Skin epidermis (tissue), 12 donors: ENCODE results near the gene TMEM198.

ENCODE experiments used
- H3K27ac ChIP-seq, 21 experiments: fragments of 200-600 bp; sonication (generic) in 11 of 21; one replicate each; pipeline ENCODE4 v1.5.0; 2020; ENCODE audit warnings: mild to moderate bottlenecking in 3 of 21, inconsistent platforms in 2 of 21, moderate library complexity in 2 of 21
- H3K4me3 ChIP-seq, 7 experiments: fragments of 200-600 bp; sonication (generic) in 2 of 7; one replicate each; pipeline ENCODE4 v1.5.0; 2020; ENCODE audit warnings: inconsistent platforms in 2 of 7, mild to moderate bottlenecking in 2 of 7, moderate library complexity in 1 of 7

Gene TMEM198

DNA sequence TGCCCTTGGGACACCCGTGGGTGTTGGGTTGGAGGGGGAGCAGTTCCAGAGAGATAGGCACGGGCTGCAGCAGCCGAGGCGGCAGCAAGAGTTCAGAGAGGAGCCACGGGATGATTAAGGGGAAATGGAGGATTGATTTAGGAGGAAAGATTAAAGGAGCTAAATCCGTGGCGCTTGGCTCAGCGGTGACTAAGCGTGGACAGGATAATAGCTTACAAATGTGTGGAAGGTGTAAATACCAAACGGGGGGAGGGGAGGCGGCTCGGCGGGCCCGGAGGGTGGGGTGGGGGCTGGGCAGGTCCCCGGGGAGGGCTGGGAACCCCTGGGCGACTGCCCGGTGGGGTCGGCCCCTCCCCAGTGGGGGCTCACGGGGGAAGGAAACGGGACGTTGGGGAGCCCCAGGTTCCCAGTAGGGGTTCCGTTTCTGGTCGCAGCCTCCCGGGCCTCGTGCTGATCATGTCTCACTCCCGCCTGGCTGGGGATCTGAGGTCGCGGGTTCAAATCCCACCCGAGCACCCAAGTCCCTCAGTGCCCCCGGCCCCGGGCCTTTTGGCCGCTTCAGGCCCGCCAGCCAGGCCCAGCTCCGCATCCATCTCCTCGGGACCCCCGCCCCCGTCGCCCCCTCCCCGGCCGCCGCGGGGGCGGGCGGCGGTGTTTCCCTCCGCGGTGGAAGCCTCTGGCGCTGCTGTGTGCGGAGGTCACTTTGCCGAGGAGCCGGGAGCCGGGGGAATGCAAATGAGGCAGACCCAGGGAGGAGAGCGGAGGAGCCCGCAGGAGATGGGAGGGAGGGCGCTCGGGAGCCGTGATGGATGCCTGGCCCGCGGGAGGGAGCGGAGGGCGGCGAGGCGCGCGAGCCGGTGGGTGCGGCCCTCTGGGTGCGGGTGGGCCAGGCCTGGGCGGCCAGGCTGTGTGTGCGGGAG is 21.5 kb upstream of the TMEM198 start:
- no peak overlapping the region for H3K4me3 ChIP-seq
- peak overlapping the region in 4 of 21 experiments; percentile 16 to 22 (median 18) for H3K27ac ChIP-seq

DNA sequence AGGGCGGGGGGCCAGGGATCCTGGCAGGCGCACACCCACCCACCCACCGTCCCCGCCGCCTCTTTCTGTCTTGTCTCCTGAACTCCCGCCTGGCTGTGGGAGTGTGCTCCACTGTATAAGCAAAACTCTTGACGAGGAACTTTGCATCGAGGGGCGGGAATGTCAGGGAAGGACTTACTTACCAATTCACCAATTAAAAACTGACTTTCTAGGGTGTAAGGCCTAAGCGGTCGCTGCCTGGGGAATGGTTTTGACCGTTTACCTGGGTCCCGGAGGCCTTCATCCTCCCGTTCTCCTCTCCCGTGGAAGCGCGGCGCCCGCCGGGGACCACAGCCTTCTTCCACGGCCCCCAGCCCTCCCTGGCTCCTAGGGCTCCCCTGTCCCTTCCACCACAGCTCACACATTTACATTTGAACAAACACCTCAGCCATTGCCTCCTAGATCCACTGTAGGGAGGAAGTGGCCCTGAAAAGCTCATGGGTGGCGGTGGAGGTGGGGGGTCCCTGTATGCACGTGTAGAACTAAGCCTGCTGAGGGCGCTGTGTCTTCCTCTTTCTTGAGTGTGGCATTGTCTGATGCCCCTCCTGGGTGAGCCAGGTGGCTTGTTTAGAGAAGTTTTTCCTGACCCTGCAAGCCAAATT is 20.7 kb upstream of the TMEM198 start:
- H3K27ac ChIP-seq: no peak overlapping the region
- no peak overlapping the region for H3K4me3 ChIP-seq

DNA sequence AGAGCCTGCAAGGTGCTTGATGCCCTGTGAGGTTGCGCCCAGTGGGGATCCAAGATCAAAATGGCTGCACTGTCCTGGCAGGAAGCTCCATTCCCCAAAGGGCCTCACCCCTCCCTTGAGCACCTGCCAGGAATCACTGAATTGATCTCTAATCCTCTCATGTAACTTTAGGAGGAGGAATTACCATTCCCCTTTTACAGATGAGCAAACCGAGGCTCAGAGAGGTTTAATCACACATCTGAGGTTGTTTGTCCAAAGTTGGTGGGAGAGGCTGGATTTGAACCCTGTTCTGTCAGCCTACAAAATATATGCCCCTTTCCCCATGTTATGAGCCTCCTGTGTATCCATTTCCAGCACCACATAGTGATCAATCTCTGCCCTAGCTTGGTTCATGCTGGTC is 19.0 kb upstream of the TMEM198 start:
- H3K27ac ChIP-seq: no peak overlapping the region
- no peak overlapping the region for H3K4me3 ChIP-seq

- H3K27ac ChIP-seq: no peak overlapping the region
Measured at GRCh38 chr2:219525533-219526232, 18.1 kb upstream of the TMEM198 start.

GRCh38 chr2:219526320-219527075 is 17.3 kb upstream of the TMEM198 start:
- Histone ChIP-seq H3K27ac (no peak overlapping the region), H3K4me3 (no peak overlapping the region)

More at GRCh38 chr2:219525533-219526232, 18.1 kb upstream of the TMEM198 start:
- H3K4me3 ChIP-seq: no peak overlapping the region

DNA sequence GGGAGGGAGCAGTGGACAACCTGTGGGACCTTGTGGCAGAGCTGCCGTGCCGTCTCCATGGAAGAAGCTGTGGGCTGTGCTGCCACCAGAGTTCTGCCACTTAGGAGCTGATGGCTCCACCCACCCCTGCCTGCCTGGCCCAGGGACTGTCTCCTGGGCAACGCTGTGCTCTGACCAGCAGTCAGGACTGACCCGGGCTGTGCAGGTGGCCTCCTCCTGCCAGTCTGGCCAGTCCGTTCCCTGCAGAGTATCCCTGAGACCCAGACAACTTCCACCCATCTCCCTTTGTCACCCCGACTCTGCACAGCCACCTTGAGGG is 16.8 kb upstream of the TMEM198 start:
- Histone ChIP-seq H3K4me3 (no peak overlapping the region), H3K27ac (no peak overlapping the region)

DNA sequence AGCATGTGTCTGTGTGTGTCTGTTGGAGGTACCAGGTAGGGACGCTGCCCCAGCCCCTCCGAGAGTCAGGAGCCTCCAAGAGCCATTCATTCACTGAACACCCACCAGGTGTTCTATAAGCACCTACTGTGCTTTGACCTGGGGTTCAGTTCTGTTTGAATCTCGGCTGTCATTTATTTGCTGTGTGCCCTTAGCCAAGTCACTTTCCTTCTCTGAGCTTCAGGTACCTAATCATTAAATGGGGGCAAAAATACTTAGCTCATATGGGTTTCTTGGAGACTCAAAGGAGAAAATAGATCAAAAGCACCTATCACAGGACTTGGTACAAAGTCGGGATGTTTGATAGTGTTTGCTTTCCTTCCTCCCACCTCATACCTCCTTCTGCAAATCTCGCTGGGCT is 16.4 kb upstream of the TMEM198 start:
- no peak overlapping the region for H3K27ac ChIP-seq
- H3K4me3 ChIP-seq: no peak overlapping the region

- no peak overlapping the region for H3K4me3 ChIP-seq
- no peak overlapping the region for H3K27ac ChIP-seq
Measured at GRCh38 chr2:219530048-219530963, 13.5 kb upstream of the TMEM198 start.

DNA sequence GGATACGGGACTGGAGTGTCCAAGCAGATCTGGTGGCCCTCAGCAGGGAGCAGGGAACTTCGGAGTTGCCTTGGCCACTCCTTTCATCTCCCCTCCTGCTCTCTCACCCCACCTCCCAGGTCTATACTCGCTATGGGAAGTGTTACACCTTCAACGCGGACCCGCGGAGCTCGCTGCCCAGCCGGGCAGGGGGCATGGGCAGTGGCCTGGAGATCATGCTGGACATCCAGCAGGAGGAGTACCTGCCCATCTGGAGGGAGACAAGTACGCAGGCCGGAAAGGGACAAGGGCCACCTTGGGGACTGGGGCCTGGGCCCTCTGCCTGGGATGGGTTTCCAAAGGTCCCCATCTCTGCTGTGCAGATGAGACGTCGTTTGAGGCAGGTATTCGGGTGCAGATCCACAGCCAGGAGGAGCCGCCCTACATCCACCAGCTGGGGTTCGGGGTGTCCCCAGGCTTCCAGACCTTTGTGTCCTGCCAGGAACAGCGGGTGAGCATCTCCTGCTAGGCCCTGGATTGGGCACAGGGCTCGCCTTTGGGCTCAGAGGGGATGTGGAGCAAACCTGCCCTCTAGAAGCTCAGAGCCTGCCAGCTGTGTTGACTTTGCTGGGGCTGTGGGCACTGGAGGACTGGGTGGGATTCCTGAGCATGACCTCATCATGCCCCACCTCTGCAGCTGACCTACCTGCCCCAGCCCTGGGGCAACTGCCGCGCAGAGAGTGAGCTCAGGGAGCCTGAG is 12.0 kb upstream of the TMEM198 start:
- Histone ChIP-seq H3K4me3 (no peak overlapping the region), H3K27ac (no peak overlapping the region)

DNA sequence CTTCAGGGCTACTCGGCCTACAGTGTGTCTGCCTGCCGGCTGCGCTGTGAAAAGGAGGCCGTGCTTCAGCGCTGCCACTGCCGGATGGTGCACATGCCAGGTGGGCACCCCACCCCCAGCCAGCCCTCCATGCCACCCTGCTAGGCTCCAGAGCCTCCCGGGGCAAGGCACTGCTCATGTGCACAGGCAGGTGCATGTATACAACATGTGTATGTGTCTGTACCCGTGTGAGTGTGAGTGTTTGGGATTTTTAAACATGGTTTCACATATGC is 11.5 kb upstream of the TMEM198 start:
- Histone ChIP-seq H3K27ac (no peak overlapping the region), H3K4me3 (no peak overlapping the region)

GRCh38 chr2:219533930-219534661 is 9.7 kb upstream of the TMEM198 start:
- no peak overlapping the region for H3K27ac ChIP-seq

GRCh38 chr2:219536425-219536824 is 7.4 kb upstream of the TMEM198 start:
- Histone ChIP-seq H3K4me3 (no peak overlapping the region), H3K27ac (no peak overlapping the region)

More at GRCh38 chr2:219533930-219534661, 9.7 kb upstream of the TMEM198 start:
- H3K4me3 ChIP-seq: no peak overlapping the region

GRCh38 chr2:219536967-219537366 is 6.9 kb upstream of the TMEM198 start:
- Histone ChIP-seq H3K27ac (no peak overlapping the region), H3K4me3 (no peak overlapping the region)

DNA sequence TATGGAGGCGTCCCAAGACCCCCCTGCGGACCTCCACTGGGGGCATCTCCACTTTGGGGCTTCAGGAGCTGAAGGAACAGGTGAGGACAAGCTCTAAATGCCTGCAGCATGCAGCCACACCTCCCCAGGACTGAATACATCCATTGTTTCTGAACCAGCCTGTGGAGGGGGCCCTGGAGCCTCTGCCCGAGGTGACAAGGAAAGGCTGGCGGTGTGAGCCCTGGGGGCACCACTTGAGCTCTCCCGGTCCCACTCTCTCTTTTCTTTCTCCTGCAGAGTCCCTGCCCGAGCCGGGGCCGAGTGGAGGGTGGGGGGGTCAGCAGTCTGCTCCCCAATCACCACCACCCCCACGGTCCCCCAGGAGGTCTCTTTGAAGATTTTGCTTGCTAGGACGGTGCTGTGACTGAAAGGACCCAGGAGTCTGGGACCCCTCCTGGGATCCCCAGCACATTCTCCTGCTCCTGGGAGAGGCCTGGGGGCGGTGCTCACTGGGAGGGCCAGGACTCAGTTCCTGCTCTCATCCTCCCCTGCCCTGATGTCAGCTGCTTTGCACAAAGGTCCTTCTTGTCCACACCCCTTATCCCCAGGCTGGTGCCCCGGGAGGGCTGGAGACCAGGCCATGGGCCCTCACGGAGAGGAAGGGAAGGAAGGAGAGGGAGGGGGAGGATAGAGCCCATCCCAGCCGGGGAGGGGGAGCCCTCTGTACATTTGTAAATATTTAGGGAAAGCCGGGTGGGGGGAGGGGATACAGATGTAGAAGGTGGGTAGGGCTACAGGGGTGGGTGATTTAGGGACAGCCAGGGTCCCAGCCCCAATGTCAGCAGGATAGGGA is 6.0 kb upstream of the TMEM198 start:
- Histone ChIP-seq H3K27ac (peak overlapping the region in 1 of 21 experiments; percentile 10), H3K4me3 (no peak overlapping the region)

DNA sequence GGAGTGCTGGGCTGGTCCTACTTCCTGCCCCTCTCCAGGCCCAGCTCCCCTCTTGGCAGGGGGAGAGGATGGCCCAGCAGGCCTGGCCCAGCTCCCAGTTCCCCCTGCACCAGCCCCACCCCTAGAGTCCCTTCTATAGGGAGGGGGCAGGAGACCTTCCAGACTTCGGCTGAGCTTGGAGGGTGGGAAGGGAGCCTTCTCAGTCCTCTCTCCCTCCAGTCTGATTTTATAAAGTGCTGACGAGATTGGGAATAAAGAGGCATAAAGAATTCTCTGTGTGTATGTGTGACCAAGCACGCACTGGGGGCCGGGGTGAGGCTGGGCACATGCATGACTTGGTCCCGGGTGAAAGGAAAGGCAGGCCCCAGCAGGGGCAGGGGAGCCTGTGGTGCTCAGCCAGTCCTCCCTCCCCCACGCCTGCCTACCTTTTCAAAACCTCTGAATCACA is 5.3 kb upstream of the TMEM198 start:
- H3K4me3 ChIP-seq: no peak overlapping the region
- peak overlapping the region in 1 of 21 experiments; percentile 10 for H3K27ac ChIP-seq

GRCh38 chr2:219538956-219539788 is 4.7 kb upstream of the TMEM198 start:
- Histone ChIP-seq H3K27ac (peak overlapping the region in 1 of 21 experiments; percentile 10), H3K4me3 (no peak overlapping the region)
